Measurements from ENCODE around the gene ADD1.

- TF ChIP-seq CTCF (IDR thresholded peaks at IDR 0.05) (no peak), EZH2 (IDR thresholded peaks at IDR 0.05) (no peak)
Observed at GRCh38 chr4:2939383-2940243, 96.0 kb downstream of the ADD1 start.

All from neural progenitor cell (in vitro differentiated cells).